Measurements from ENCODE around the gene CYP51A1. TPM values are rescaled to one million over a fixed set of nuclear protein-coding genes. Genes with fewer than 3 reads are reported as not detected.
"Not testable (repeated sequence)": the region's sequence is repeated elsewhere in the genome, so short reads cannot be mapped to it uniquely, and the experiment has no call there.

The CYP51A1 gene
- total RNA-seq, 1 experiment from 2014 or later: 52.3 TPM

GRCh38 chr7:92088266-92088665 is 46.0 kb downstream of the CYP51A1 start:
- Histone ChIP-seq H3K9me3 (ENCODE audit: low read length) (no peaks in the 10 kb centered on the region), H3K27ac (ENCODE audit: low read length) (no peak overlapping the region), H3F3A (ENCODE audit: low read length, unreplicated experiment) (no peaks in the 10 kb centered on the region), H4K20me1 (ENCODE audit: low read length) (no peaks in the 10 kb centered on the region), H3K79me2 (ENCODE audit: low read length) (no peaks in the 10 kb centered on the region), H3K9ac (ENCODE audit: low read length) (no peak overlapping the region), H3K27me3 (ENCODE audit: low read length) (no peaks in the 10 kb centered on the region), H3K4me1 (ENCODE audit: insufficient read depth, low read length) (no peaks in the 10 kb centered on the region), H3K4me2 (ENCODE audit: low read length) (no peak overlapping the region), H2AFZ (ENCODE audit: low read length) (no peak overlapping the region), H3K4me3 (ENCODE audit: low read length) (no peak overlapping the region), H3K36me3 (ENCODE audit: low read depth, low read length) (peaks cover 21% of the 10 kb centered on the region), H3K9me2 (replicated peaks; ENCODE audit: low read length) (no peaks in the 10 kb centered on the region)
- intact Hi-C loops (cut with micrococcal nuclease): no loop called here
- CTCF ChIA-PET: no interaction called here
- no peak for DNase-seq
- POLR2A ChIA-PET (ENCODE audit: unreplicated experiment): no interaction called here
- ATAC-seq: no peak
- BruUV-seq (replicated peaks): no TSS peak
- no peak for TF ChIP-seq EZH2 (IDR thresholded peaks at IDR 0.05; ENCODE audit: low read length, unreplicated experiment)
- TF ChIP-seq CTCF (conservative IDR thresholded peaks at IDR 0.05; ENCODE audit: low read depth, low read length): no peak
- TF ChIP-seq EZH2phosphoT487 (IDR thresholded peaks at IDR 0.05; ENCODE audit: borderline replicate concordance, low read length): no peak

- H3K36me3 ChIP-seq (ENCODE audit: low read depth, low read length): peaks cover 17% of the 10 kb centered on the region
- intact Hi-C loops (cut with micrococcal nuclease); H3K79me2 ChIP-seq (ENCODE audit: low read length); H3K9me2 ChIP-seq (replicated peaks; ENCODE audit: low read length); H3K27me3 ChIP-seq (ENCODE audit: low read length); H3K9ac ChIP-seq (ENCODE audit: low read length); H3K4me1 ChIP-seq (ENCODE audit: insufficient read depth, low read length); H3K9me3 ChIP-seq (ENCODE audit: low read length); H3K4me2 ChIP-seq (ENCODE audit: low read length); BruUV-seq (replicated peaks); H3K4me3 ChIP-seq (ENCODE audit: low read length); ATAC-seq; H2AFZ ChIP-seq (ENCODE audit: low read length); POLR2A ChIA-PET (ENCODE audit: unreplicated experiment); H4K20me1 ChIP-seq (ENCODE audit: low read length); CTCF ChIA-PET; H3K27ac ChIP-seq (ENCODE audit: low read length); DNase-seq; H3F3A ChIP-seq (ENCODE audit: low read length, unreplicated experiment): not testable (repeated sequence)
These were observed 50.4 kb downstream of the CYP51A1 start for GRCh38 chr7:92083922-92084321.

GRCh38 chr7:92076509-92076908 is 57.8 kb downstream of the CYP51A1 start:
- ATAC-seq: peak; percentile 90
- Histone ChIP-seq H3K4me2 (ENCODE audit: low read length) (peak overlapping the region; percentile 54), H3K4me3 (ENCODE audit: low read length) (no peak overlapping the region), H3K9me2 (replicated peaks; ENCODE audit: low read length) (no peaks in the 10 kb centered on the region), H3K9me3 (ENCODE audit: low read length) (no peaks in the 10 kb centered on the region), H3K27me3 (ENCODE audit: low read length) (no peaks in the 10 kb centered on the region), H3K36me3 (ENCODE audit: low read depth, low read length) (no peaks in the 10 kb centered on the region), H3K27ac (ENCODE audit: low read length) (no peak overlapping the region; the same call in 1 of the 2 replicates), H3K9ac (ENCODE audit: low read length) (no peak overlapping the region), H2AFZ (ENCODE audit: low read length) (no peak overlapping the region), H3K79me2 (ENCODE audit: low read length) (no peaks in the 10 kb centered on the region), H3F3A (ENCODE audit: low read length, unreplicated experiment) (no peaks in the 10 kb centered on the region), H4K20me1 (ENCODE audit: low read length) (peaks cover 4% of the 10 kb centered on the region; the same call in 1 of the 2 replicates), H3K4me1 (ENCODE audit: insufficient read depth, low read length) (peaks cover 17% of the 10 kb centered on the region)
- BruUV-seq (replicated peaks): no TSS peak
- DNase-seq: peak; percentile 67
- CTCF ChIA-PET: no interaction called here
- POLR2A ChIA-PET (ENCODE audit: unreplicated experiment): no interaction called here
- intact Hi-C loops (cut with micrococcal nuclease): no loop called here
- TF ChIP-seq CTCF (conservative IDR thresholded peaks at IDR 0.05; ENCODE audit: low read depth, low read length) (no peak), EZH2 (IDR thresholded peaks at IDR 0.05; ENCODE audit: low read length, unreplicated experiment) (no peak), EZH2phosphoT487 (IDR thresholded peaks at IDR 0.05; ENCODE audit: borderline replicate concordance, low read length) (no peak)

All from PC-3 (cell line).